ENCODE measurements around the gene PPP1R1C. TPM values are rescaled to one million over a fixed set of nuclear protein-coding genes. Genes with fewer than 3 reads are reported as not detected.

Gene PPP1R1C
- total RNA-seq, 2 experiments from 2014 or later, result not detected

DNA sequence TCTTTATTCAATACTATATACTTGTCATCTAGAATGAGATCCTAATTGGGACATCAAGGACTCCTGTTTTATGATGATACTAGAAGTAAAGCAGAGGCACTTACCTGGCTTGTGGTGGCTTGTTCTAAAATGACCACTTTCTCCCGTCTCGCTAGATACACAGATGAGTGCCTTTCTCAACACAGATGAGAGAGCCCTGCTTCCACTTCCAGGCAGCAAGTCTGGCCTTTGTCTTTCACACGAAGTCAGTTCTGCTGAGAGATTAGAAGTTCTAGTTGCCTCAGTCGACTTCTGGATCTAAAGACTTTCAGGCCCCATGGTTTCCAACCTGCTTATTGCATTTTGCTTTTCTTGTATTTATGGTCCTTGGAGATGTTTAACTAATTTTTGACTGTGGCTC is 70.3 kb downstream of the PPP1R1C start:
- ChIA-PET POLR2A (no interaction called here), CTCF (no interaction called here)

DNA sequence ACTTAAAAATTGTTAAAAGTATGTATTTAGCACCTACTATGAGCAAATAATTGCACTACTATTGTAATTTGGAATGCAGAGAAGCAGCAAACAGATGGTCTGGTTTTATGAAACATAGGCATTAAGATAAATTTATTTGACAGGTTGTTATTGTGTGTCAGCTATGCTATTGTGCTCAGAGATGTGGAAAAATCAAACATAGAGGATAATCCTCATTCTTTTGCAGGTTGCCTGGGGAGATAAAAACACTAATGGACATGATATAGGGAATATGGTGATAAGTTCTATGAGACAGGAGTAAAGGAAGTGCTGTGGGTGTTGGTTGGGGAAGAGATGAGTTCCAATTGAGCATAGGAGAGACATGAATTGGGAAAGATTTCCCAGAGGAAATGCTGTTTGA is 71.3 kb downstream of the PPP1R1C start:
- ChIA-PET POLR2A (no interaction called here), CTCF (no interaction called here)

DNA sequence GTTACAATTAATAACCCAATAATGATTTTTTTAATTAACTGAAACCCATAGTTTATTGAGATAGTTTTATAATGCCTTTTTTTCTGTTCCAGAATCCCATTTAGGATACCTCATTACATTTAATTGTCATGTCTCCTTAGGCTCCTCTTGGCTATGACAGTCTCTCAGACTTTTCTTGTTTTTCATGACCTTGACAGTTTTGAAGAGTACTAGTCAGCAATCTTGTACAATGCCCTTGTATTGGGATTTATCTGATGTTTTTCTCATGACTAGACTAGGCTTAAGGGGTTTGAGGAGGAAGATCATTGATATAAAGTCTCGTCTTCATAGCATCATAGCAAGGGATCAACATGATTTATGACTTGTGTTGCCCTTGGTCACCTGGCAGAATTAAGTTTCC is 72.4 kb downstream of the PPP1R1C start:
- ChIA-PET CTCF (no interaction called here), POLR2A (no interaction called here)

DNA sequence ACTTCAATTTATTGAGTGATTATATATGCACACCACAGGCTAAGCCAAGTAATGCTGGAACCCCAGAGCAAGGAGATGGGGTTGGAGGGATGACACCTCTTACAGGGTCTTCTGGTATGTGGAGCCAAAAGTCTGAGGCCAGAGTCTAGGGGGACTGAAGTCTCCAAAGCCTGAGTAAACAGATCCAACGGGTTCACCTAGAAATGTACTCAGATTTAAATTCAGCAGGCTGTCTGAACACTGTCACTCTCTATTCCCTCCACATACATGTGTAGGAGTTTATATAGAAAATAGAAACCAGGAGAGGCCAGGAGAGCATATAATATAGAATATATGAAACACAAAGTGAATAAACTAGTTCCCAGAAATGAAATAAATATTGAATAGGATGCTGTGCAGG is 76.1 kb downstream of the PPP1R1C start:
- CTCF ChIA-PET, result no interaction called here
- POLR2A ChIA-PET, result no interaction called here

DNA sequence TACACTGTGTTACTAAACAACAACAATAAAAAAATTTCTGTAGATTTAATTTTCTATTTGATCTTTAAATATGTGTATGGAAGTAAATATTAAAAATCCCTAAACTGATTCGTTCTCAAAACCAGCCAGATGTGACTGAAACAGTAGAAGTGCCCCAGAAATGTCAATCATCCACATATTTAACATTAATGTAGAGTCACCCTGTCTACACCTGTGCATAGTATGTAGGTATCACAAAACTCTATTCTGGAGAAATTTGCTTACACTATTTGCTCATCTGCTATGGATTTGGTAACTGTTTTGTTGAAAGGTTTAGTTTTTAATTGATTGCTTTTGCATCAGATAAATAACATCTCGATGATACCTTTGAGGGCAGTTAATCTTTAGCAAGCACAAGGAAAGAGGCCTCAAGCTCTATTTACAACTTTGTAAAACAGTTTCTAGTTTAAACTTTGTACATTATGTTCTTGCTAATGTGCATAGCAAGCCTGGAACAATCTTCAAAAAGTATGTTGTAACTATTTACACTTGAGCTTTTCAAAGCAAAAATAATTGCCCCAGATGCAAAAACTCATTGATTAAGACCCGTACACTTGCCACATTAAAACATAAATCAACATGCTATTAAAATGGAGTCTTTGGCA is 76.8 kb downstream of the PPP1R1C start:
- ChIA-PET CTCF (no interaction called here), POLR2A (no interaction called here)

DNA sequence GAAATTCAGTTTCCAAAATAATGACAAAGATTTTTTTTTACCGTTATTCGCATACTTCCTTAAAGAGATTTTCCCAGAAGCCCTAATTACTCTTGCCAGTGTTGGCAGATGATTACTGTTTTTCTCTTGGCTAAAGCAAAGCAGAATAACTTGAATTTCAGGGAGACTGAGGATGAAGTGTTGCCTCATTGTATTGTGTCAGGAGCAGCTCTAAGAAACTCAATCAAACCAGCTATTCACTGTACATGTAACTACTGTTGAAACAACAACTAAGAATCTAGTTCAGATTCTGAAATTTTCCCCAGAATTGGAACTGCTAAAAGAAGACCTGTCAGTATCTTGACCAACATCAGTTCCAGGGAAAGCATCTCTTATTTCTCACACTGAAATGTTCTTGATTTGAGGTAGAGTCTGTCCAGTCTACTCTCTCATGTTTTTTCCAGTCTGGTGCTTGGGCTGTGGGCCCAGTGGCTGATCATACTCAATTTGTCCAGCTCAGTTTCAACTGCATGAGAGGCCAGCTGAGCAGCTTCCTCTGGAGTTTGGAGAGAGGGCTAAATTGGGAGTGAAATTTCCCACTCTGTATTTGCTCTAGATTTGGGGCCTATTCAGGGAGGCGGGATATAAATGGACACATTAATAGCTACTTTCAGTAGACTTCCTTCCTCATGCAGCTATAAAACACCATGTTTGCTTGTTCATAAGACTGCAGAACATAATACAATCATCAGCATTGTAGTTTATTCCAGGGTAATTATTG is 78.5 kb downstream of the PPP1R1C start:
- POLR2A ChIA-PET, result no interaction called here
- CTCF ChIA-PET, result no interaction called here

DNA sequence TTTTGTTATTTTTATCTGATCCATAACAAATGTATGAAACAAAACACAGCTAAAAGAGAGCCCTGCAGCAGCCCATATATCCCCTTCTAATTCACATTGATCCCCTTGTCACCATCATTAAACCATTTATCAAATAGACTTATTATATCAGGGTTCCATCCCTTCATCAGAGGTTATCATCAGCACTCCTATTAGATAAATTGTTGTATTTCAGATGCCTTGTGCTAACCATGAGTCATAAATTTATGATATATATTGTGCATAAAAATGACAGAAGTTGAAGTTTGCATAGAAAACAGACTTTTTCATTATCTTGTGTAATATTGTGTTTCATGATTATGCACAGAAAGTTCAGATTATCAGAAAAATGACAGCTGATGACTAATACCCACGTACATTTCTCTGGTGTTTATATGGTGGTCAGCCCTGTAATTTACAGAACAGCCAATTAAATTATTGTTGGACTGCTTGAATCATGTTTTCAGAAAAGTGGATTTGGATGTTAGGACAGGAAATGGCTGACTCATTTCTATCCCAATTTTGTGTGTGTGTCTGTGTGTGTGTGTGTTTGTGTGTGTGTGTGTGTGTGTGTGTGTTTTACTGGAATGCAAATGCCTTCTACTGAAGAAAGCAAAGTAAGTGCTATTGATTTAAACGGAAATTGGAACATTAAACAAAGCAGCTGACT is 80.9 kb downstream of the PPP1R1C start:
- POLR2A ChIA-PET, result no interaction called here
- CTCF ChIA-PET, result no interaction called here

DNA sequence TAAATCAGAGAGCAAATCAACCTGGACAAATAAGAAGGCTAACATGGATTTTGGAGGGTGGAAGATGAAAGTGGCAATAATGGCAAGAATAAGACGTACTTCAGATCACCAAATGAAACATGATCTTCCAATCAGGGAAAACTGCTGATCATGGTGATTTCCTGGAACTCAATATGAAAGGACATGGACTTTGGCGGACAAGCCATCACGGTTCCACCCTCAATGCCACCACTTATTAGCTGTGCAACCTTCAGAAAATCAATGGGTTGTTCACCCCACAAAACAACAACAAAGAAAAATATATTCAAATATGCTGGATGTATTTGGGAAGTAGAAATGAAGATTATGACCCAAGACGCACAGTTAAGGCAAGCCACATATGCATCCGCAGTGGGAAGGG is 81.7 kb downstream of the PPP1R1C start:
- ChIA-PET POLR2A (no interaction called here), CTCF (no interaction called here)

DNA sequence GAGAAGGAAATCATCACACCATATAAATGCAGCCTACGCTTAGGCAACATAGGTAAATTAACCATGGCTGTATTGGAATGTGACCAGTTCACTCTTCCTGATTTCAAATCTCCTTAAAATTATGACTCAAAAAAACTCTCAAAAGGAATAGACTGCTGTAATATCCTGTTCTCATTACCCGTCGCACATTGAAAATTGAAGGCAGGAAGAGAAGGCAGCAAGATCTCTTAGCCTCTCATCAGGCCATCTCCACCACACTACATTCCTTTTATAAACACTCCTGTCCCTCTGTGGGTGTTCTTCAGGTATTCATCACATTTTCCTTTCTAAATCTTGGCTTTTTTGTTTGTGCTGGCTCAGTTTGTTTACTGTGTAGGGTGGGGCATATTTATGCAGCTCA is 83.2 kb downstream of the PPP1R1C start:
- CTCF ChIA-PET, result no interaction called here
- POLR2A ChIA-PET, result no interaction called here

DNA sequence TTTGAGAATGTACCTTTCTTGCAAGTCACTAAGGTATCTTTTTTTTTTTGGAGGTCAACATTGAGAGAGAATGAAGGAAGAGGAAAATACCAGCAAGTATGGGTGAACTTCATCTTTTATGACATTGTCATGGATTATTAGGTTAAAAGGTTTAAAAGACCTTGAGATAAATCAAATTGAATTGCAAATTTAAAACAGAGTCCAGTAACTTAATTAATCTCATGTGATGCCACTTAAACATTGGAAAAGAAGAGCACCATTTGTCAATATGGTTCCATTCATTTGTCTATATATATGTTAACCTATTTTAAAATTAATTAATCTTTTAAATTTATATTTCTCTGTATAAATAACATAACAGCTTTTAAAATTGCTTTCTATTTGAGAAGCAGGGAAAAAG is 83.8 kb downstream of the PPP1R1C start:
- POLR2A ChIA-PET, result no interaction called here
- CTCF ChIA-PET, result no interaction called here

DNA sequence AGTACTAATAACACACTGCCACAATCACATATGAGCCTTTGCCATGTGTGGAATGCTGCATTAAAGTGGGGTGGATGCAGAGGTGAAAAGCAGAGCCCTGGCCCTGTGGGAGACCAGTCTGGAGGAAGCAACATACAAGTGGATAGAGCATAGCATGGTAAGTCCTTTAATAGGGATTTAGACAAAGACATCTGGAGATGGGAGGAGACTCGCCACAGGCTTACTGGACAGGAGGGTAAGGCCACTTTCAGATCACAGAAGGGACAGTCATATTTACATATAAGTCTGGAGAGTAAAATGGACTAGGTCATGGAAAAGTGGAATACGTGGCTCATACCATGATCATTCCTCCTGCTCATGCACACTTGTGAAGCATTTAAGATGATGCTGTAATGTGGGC is 84.3 kb downstream of the PPP1R1C start:
- ChIA-PET POLR2A (no interaction called here), CTCF (no interaction called here)

DNA sequence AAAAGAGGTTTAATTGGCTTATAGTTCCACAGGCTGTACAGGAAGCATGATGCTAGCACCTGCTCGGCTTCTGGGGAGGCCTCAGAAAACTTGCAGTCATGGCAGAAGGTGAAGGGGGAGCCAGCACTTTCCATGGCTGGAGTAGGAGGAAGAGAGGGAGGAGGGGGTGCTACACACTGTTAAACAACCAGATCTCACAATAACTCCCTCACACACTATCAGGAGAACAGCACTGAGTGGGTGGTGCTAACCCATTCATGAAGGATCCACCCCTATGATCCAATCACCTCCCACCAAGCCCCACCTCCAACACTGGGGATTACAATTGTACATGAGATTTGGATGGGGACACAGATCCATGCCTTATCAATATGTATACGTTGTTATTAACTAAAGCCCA is 85.1 kb downstream of the PPP1R1C start:
- ChIA-PET POLR2A (no interaction called here), CTCF (no interaction called here)

DNA sequence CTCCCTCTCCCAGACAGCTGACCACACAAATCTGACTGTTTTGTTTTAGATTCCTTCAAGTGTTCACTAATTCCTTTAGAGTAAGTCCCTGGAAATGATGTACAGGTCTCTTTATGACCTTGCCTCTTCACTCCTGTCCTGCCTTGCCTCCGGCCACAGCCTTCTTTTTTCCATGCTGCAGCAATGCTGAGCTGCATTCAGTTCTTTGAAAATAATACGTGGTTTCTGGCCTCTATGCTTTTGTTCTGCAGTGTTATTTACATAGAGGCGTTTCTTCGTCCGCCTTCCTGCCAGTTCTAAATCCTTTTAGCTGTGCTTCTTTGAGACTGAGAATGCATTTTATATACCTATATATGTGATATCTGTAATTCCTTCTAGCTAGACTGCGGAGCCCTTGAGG is 87.2 kb downstream of the PPP1R1C start:
- CTCF ChIA-PET, result no interaction called here

DNA sequence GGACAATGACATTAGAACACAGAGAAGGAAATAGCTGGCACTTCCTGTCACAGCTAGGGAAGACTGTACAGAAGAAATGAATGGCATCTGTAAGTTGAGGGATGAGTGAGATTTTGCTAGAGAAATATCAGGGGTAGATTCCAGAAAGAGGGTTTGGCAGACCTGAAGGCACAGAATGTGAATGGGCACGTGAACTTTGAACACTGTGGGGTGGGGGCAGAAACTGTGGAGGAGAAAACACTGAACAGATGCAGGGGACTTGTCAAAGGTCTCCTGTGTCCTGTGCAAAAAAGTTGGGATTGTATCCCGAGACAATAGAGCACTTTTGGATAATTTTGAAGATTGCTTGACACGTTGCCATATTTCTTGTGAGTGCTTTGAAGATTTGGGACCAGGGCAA is 88.0 kb downstream of the PPP1R1C start:
- CTCF ChIA-PET, result no interaction called here
- POLR2A ChIA-PET, result no interaction called here

More for the DNA sequence above, 87.2 kb downstream of the PPP1R1C start:
- POLR2A ChIA-PET, result no interaction called here

DNA sequence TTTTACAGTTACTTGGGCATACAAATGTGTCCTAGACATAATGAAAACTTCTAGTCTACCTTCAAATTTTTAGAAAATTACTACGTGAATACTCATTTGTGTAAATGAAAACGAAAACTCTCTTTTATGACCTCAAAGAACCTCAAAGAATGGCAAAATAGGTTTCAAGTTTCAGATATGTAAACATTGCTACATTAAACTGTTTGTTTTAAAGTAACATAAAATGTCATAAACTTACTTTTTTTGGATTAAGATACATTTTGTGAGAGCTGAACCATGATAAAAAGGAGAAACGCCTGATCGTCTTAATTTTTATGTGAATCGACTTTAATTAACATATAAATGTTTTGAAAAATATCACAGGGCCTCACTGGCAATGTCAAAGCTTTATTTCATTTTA is 91.4 kb downstream of the PPP1R1C start:
- ChIA-PET CTCF (interaction anchor here (1.0 to 1.7 kb wide), 2 partner anchors 334 to 336 kb away, joined by 3 to 5 read pairs; no protein-coding TSS in a partner anchor), POLR2A (no interaction called here)

DNA sequence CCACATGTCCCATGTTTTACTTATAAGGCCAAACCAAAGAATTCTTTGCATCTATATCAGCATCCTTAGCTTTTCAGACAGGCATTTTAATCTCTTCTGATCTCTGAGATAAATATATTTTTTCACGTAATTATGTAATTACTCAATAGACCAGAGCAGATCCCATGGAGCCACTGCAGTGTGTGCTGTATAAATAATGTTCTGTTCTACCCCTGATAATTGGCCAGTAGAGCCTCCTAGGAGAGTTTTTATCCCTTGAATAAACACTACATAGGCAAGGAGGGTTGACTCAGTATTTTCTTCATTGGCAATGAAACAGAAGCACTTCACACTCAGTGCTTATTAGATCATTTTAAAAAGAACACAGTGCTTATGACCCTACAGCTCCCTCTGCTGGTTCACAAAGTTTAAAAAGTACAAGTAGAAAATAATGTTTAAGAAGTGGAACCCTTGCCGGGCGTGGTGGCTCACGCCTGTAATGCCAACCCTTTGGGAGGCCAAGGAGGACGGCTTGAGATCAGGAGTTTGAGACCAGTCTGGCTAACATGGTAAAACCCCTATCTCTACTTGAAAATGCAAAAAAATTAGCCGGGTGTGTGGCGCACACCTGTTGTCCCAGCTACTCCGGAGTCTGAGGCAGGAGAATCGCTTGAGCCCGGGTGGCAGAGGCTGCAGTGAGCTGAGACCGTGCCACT is 91.9 kb downstream of the PPP1R1C start:
- POLR2A ChIA-PET, result no interaction called here
- CTCF ChIA-PET, result interaction anchor here (1.0 to 1.7 kb wide), 3 partner anchors 9 to 336 kb away, joined by 3 to 5 read pairs (median 5); no protein-coding TSS in a partner anchor

DNA sequence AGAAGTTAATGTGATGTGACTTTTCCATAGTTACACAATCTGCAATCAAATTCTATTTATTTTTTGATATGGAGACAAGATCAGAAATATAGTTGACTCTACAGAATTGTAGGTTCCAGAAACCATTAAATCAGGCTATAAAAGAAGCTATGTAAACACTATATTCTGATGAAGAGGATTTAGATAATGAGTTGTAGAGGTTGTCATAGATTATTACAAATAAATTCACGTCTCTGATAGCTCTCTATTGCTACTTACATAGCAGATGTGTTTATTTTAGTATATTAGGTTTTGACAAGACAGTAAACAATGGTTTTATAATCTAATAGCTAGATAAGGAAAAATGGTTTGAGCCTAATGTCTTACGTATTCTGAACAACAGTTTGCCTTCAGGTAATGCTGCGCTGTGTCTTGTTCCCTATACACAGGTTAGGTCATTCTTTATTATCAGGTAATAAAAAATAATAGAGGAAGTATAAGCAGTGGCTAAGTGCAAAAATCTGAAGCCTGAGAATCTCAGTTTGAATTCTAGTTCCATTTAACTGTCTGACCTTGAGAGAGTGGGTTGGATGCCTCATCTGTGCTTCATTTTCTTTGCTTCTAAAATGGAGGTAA is 93.4 kb downstream of the PPP1R1C start:
- ChIA-PET CTCF (interaction anchor here (1.4 kb wide), 1 partner anchor 8 kb away, joined by 5 read pairs; no protein-coding TSS in a partner anchor), POLR2A (no interaction called here)

DNA sequence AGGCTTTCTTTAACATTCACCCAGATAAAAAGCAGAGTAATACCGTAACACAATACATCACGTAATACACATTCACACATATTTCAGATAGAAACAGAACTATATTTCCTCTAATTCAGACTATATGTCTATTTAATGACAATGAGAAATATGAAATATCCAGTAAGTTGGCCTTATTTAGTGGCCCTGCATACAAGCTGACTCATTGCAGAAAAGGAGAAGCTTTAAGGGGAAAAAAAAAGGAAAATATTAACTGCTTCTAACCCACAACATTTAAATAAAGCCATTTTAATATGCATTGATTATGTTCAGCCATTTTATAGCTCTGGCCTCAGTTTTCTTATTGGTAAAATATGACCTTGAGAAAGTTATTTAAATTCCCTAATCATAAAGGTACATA is 94.8 kb downstream of the PPP1R1C start:
- ChIA-PET CTCF (no interaction called here), POLR2A (no interaction called here)

DNA sequence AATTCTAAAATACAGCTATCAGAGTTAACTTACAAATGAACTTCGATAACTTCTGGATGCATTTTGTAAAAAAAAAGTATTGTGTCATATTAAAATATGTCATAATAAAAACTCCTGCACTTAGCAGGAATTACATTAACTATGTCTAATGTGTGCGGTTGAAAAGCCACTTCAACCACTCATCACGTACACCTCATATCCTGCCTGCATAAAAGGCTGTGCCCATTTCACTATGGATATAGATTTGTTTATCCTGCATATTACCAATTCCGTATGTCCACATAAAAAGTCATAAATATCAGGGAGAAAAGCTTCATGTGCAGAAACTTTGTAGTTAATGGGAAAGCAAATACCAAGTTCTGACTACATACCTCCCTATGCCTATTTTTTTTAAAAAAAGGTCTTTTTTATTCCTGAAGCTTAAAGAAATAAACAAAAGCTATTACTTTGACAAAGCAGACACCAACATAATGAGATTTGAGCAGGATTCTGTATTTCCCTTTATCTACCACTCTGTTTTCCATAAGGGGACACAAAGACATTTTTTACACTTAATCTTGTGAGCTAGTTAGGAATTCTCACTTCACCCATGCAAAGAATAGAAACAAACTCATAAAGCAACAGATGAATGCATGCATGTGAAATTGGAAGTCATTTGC is 96.1 kb downstream of the PPP1R1C start:
- POLR2A ChIA-PET, result no interaction called here
- CTCF ChIA-PET, result no interaction called here

Data from activated CD8-positive, alpha-beta memory T cell treated with anti-CD3 and anti-CD28 coated beads for 36 hours (primary cell).